Amniotic stem cell (primary cell): ENCODE data around the gene FADS3.

ENCODE experiments used
- DNase-seq: peaks from one replicate; lab custom pipeline; 2025; lab: John Stamatoyannopoulos, UW

The FADS3 gene

GRCh38 chr11:61913699-61914395 is 22.5 kb upstream of the FADS3 start:
- no peak for DNase-seq

GRCh38 chr11:61912991-61913698 is 21.8 kb upstream of the FADS3 start:
- DNase-seq: no peak

GRCh38 chr11:61912530-61912898 is 21.2 kb upstream of the FADS3 start:
- DNase-seq: no peak

- no peak for DNase-seq
Measured at GRCh38 chr11:61911701-61912529, 20.6 kb upstream of the FADS3 start.

- DNase-seq: no peak
Measured at GRCh38 chr11:61911128-61911700, 19.9 kb upstream of the FADS3 start.

- DNase-seq: no peak
Measured at GRCh38 chr11:61910187-61911127, 19.1 kb upstream of the FADS3 start.

- DNase-seq: no peak
Measured at GRCh38 chr11:61908730-61909316, 17.5 kb upstream of the FADS3 start.

- no peak for DNase-seq
Measured at GRCh38 chr11:61907871-61908729, 16.8 kb upstream of the FADS3 start.

- DNase-seq: no peak
Measured at GRCh38 chr11:61907282-61907681, 15.9 kb upstream of the FADS3 start.

- DNase-seq: no peak
Measured at GRCh38 chr11:61906522-61906909, 15.2 kb upstream of the FADS3 start.

GRCh38 chr11:61905801-61906521 is 14.6 kb upstream of the FADS3 start:
- DNase-seq: no peak

GRCh38 chr11:61905067-61905696 is 13.8 kb upstream of the FADS3 start:
- no peak for DNase-seq

GRCh38 chr11:61904539-61905048 is 13.2 kb upstream of the FADS3 start:
- no peak for DNase-seq

- DNase-seq: no peak
Measured at GRCh38 chr11:61903845-61904244, 12.5 kb upstream of the FADS3 start.

GRCh38 chr11:61902313-61902712 is 11.0 kb upstream of the FADS3 start:
- no peak for DNase-seq

GRCh38 chr11:61901397-61901796 is 10.1 kb upstream of the FADS3 start:
- DNase-seq: no peak

- no peak for DNase-seq
Measured at GRCh38 chr11:61900251-61900650, 8.9 kb upstream of the FADS3 start.

GRCh38 chr11:61899146-61899841 is 7.9 kb upstream of the FADS3 start:
- DNase-seq: no peak
